ENCODE results near the gene SCARB1.

The SCARB1 gene

DNA sequence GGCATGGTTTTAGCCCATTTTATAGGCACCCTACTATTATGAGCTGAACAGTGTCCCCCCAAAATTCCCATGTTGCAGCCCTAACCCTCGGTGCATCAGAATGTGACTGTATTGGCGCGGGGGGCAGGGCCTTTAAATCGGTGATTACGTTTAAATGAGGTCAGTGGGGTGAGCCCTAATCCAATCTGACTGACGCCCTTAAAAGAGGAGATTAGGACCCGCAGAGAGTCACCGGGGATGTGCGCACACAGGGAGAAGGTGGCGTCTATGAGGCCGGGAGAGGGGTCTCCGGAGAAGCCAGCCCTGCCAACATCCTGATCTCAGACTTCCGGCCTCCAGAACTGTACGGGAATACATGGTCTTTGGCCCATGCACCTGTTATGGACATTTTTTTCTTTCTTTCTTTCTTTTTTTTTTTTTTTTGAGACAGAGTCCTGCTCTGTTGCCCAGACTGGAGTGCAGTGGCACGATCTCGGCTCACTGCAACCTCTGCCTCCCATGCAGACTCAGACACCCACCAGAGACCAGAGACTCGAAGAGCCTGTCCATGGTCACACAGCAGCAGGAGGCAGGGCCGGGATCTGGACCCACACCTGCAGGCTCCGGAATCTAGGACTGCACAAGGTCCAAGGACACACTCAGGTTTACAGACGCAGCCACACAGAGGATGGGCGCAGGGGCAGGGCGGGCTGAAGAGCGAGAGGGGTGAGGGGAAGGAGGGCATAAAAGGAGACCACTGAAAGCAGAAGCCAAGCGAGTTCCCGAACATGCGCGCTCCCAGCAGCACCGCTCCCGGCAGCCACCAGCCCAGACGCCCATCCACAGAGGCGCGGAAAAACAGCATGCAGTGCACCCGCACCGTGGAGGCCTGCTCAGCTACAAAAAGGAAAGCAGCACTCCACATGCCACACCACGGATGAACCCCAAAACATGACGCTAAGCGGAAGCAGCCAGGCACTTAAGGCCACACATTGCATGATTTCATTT, 19.0 kb downstream of the SCARB1 start (continued):
- TF ChIP-seq, protein P1, sequence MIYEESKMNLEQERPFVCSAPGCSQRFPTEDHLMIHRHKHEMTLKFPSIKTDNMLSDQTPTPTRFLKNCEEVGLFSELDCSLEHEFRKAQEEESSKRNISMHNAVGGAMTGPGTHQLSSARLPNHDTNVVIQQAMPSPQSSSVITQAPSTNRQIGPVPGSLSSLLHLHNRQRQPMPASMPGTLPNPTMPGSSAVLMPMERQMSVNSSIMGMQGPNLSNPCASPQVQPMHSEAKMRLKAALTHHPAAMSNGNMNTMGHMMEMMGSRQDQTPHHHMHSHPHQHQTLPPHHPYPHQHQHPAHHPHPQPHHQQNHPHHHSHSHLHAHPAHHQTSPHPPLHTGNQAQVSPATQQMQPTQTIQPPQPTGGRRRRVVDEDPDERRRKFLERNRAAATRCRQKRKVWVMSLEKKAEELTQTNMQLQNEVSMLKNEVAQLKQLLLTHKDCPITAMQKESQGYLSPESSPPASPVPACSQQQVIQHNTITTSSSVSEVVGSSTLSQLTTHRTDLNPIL (CRISPR knock-in tag; IDR thresholded peaks at IDR 0.05; ENCODE audit: low read depth), result no peak
- no peak for TF ChIP-seq ZNF70 (CRISPR knock-in tag; IDR thresholded peaks at IDR 0.05)
- no peak for TF ChIP-seq ESRRG (CRISPR knock-in tag; IDR thresholded peaks at IDR 0.05)
- TF ChIP-seq, protein P2, sequence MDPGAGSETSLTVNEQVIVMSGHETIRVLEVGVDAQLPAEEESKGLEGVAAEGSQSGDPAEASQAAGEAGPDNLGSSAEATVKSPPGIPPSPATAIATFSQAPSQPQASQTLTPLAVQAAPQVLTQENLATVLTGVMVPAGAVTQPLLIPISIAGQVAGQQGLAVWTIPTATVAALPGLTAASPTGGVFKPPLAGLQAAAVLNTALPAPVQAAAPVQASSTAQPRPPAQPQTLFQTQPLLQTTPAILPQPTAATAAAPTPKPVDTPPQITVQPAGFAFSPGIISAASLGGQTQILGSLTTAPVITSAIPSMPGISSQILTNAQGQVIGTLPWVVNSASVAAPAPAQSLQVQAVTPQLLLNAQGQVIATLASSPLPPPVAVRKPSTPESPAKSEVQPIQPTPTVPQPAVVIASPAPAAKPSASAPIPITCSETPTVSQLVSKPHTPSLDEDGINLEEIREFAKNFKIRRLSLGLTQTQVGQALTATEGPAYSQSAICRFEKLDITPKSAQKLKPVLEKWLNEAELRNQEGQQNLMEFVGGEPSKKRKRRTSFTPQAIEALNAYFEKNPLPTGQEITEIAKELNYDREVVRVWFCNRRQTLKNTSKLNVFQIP (CRISPR knock-in tag; IDR thresholded peaks at IDR 0.05; ENCODE audit: borderline replicate concordance, low read depth), result no peak
- TF ChIP-seq ZNF8 (CRISPR knock-in tag; IDR thresholded peaks at IDR 0.05), result no peak
- TF ChIP-seq ZFP30 (CRISPR knock-in tag; IDR thresholded peaks at IDR 0.05), result no peak
- no peak for TF ChIP-seq ISL1 (CRISPR knock-in tag; IDR thresholded peaks at IDR 0.05)
- no peak for TF ChIP-seq ARNTL (CRISPR knock-in tag; IDR thresholded peaks at IDR 0.05; ENCODE audit: borderline replicate concordance, low read depth)
- no peak for TF ChIP-seq OSR1 (CRISPR knock-in tag; IDR thresholded peaks at IDR 0.05)
- TF ChIP-seq ZNF565 (CRISPR knock-in tag; conservative IDR thresholded peaks at IDR 0.05; ENCODE audit: low read depth), result no peak
- TF ChIP-seq PPARA (CRISPR knock-in tag; IDR thresholded peaks at IDR 0.05; ENCODE audit: borderline replicate concordance), result no peak
- TF ChIP-seq SNAI2 (CRISPR knock-in tag; IDR thresholded peaks at IDR 0.05), result no peak

DNA sequence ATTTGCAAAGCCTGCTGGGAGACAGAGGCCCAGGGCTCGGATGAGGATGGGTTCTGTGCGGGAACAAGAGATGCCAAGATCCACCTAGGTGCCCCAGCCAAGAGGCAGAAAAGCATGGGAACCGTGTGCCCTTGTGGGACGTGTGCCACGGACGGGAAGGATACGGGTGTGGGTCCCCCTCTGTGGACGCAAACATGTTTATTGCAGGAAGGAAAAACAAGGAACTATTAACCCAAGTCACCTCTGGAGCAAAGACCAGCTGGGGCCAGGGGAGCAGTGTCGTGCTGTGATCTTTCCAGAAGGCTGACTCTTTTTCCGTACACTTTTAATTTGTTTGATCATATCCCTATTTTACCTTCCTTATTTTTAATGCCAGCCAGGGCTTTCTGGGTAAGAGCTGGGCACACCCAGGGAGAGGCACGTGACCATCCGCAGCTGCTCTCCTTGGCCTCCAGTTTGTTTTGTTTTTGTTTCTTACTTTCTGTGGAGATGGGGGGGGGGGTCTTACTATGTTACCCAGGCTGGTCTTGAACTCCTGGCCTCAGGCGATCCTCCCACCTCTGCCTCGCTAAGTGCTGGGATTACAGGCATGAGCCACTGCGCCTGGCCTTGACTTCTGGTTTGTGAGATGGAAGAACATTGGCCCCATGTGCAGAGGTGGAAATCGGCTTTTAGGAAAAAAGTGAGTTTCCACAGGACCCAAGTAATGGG, 20.7 kb downstream of the SCARB1 start:
- no peak for ATAC-seq
- TF ChIP-seq ARNTL (CRISPR knock-in tag; IDR thresholded peaks at IDR 0.05; ENCODE audit: borderline replicate concordance, low read depth) (no peak), PPARA (CRISPR knock-in tag; IDR thresholded peaks at IDR 0.05; ENCODE audit: borderline replicate concordance) (no peak), ZNF8 (CRISPR knock-in tag; IDR thresholded peaks at IDR 0.05) (no peak), ZFP3 (CRISPR knock-in tag; IDR thresholded peaks at IDR 0.05) (no peak), ZNF565 (CRISPR knock-in tag; conservative IDR thresholded peaks at IDR 0.05; ENCODE audit: low read depth) (no peak), ZNF70 (CRISPR knock-in tag; IDR thresholded peaks at IDR 0.05) (no peak), ISL1 (CRISPR knock-in tag; IDR thresholded peaks at IDR 0.05) (no peak), CSDC2 (CRISPR knock-in tag; IDR thresholded peaks at IDR 0.05) (no peak), GLIS3 (CRISPR knock-in tag; IDR thresholded peaks at IDR 0.05) (no peak)
- TF ChIP-seq, protein P3, sequence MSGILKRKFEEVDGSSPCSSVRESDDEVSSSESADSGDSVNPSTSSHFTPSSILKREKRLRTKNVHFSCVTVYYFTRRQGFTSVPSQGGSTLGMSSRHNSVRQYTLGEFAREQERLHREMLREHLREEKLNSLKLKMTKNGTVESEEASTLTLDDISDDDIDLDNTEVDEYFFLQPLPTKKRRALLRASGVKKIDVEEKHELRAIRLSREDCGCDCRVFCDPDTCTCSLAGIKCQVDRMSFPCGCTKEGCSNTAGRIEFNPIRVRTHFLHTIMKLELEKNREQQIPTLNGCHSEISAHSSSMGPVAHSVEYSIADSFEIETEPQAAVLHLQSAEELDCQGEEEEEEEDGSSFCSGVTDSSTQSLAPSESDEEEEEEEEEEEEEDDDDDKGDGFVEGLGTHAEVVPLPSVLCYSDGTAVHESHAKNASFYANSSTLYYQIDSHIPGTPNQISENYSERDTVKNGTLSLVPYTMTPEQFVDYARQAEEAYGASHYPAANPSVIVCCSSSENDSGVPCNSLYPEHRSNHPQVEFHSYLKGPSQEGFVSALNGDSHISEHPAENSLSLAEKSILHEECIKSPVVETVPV (CRISPR knock-in tag; IDR thresholded peaks at IDR 0.05), result no peak

DNA sequence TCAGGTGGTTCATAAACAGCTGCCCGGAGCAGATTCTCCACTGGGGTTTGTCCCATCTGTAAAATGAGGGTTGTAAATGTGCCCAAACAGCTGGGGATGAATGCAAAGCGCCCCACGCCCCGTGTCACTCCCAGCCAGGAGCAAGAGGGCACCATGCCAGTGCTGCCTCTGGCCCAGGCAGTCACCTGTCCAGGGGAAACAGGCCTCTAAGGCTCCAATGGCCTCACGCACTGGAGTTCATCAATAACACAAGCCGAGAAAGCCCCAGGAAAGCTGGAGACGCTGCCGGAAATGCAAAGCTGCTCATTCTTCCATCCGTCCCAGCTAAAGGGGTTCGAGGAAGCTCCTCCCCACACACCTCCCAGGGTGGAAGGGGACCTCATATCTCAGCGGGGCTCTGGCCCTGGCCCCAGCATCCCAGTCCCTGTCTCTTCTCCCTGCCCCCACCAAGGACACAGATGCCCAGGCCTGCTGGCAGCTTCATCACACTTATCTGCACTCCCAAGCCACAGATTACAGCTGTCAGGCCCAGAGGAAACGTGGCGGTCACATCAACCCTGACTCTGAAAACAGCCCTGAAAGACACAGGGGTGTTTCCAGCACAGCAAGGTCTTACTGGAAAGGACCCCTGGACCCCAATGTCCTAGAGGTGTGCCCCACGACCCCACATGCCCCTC, 21.5 kb downstream of the SCARB1 start:
- TF ChIP-seq ESRRG (CRISPR knock-in tag; IDR thresholded peaks at IDR 0.05) (no peak), ZC3H10 (CRISPR knock-in tag; IDR thresholded peaks at IDR 0.05) (no peak), TOX (CRISPR knock-in tag; IDR thresholded peaks at IDR 0.05; ENCODE audit: borderline replicate concordance) (no peak), OSR1 (CRISPR knock-in tag; IDR thresholded peaks at IDR 0.05) (no peak)
- TF ChIP-seq, protein P4, sequence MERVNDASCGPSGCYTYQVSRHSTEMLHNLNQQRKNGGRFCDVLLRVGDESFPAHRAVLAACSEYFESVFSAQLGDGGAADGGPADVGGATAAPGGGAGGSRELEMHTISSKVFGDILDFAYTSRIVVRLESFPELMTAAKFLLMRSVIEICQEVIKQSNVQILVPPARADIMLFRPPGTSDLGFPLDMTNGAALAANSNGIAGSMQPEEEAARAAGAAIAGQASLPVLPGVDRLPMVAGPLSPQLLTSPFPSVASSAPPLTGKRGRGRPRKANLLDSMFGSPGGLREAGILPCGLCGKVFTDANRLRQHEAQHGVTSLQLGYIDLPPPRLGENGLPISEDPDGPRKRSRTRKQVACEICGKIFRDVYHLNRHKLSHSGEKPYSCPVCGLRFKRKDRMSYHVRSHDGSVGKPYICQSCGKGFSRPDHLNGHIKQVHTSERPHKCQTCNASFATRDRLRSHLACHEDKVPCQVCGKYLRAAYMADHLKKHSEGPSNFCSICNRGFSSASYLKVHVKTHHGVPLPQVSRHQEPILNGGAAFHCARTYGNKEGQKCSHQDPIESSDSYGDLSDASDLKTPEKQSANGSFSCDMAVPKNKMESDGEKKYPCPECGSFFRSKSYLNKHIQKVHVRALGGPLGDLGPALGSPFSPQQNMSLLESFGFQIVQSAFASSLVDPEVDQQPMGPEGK (CRISPR knock-in tag; IDR thresholded peaks at IDR 0.05; ENCODE audit: borderline replicate concordance), result no peak
- TF ChIP-seq, protein P5, sequence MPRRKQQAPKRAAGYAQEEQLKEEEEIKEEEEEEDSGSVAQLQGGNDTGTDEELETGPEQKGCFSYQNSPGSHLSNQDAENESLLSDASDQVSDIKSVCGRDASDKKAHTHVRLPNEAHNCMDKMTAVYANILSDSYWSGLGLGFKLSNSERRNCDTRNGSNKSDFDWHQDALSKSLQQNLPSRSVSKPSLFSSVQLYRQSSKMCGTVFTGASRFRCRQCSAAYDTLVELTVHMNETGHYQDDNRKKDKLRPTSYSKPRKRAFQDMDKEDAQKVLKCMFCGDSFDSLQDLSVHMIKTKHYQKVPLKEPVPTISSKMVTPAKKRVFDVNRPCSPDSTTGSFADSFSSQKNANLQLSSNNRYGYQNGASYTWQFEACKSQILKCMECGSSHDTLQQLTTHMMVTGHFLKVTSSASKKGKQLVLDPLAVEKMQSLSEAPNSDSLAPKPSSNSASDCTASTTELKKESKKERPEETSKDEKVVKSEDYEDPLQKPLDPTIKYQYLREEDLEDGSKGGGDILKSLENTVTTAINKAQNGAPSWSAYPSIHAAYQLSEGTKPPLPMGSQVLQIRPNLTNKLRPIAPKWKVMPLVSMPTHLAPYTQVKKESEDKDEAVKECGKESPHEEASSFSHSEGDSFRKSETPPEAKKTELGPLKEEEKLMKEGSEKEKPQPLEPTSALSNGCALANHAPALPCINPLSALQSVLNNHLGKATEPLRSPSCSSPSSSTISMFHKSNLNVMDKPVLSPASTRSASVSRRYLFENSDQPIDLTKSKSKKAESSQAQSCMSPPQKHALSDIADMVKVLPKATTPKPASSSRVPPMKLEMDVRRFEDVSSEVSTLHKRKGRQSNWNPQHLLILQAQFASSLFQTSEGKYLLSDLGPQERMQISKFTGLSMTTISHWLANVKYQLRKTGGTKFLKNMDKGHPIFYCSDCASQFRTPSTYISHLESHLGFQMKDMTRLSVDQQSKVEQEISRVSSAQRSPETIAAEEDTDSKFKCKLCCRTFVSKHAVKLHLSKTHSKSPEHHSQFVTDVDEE (CRISPR knock-in tag; IDR thresholded peaks at IDR 0.05), result peak; percentile 55; the same call in 1 of the 2 replicates
- no peak for ATAC-seq
